ENCODE data around the gene KIFBP.
"Not testable (repeated sequence)": the region's sequence is repeated elsewhere in the genome, so short reads cannot be mapped to it uniquely, and the experiment has no call there.

The KIFBP gene

GRCh38 chr10:69005704-69006485, 17.3 kb downstream of the KIFBP start:
- no peak for DNase-seq

GRCh38 chr10:69007260-69007659, 18.7 kb downstream of the KIFBP start:
- no peak for DNase-seq

GRCh38 chr10:69009360-69009759, 20.8 kb downstream of the KIFBP start:
- DNase-seq = no peak

- no peak for DNase-seq
Observed at GRCh38 chr10:69010151-69010640, 21.6 kb downstream of the KIFBP start.

GRCh38 chr10:69012778-69013177, 24.2 kb downstream of the KIFBP start:
- not testable (repeated sequence) for DNase-seq

GRCh38 chr10:69014171-69014570, 25.6 kb downstream of the KIFBP start:
- DNase-seq = no peak

GRCh38 chr10:69018613-69019012, 30.0 kb downstream of the KIFBP start:
- no peak for DNase-seq

GRCh38 chr10:69022611-69023010, 34.0 kb downstream of the KIFBP start:
- DNase-seq = no peak

GRCh38 chr10:69025370-69025896, 36.8 kb downstream of the KIFBP start:
- DNase-seq = no peak

- no peak for DNase-seq
Observed at GRCh38 chr10:69033256-69033655, 44.7 kb downstream of the KIFBP start.

- no peak for DNase-seq
Observed at GRCh38 chr10:69037489-69037888, 48.9 kb downstream of the KIFBP start.

- not testable (repeated sequence) for DNase-seq
Observed at GRCh38 chr10:69040904-69041303, 52.3 kb downstream of the KIFBP start.

- DNase-seq = no peak
Observed at GRCh38 chr10:69042417-69042816, 53.8 kb downstream of the KIFBP start.

- no peak for DNase-seq
Observed at GRCh38 chr10:69042838-69043237, 54.2 kb downstream of the KIFBP start.

GRCh38 chr10:69043931-69044531, 55.4 kb downstream of the KIFBP start:
- DNase-seq = no peak

GRCh38 chr10:69044546-69044945, 55.9 kb downstream of the KIFBP start:
- DNase-seq = no peak

GRCh38 chr10:69045441-69046300, 57.1 kb downstream of the KIFBP start:
- DNase-seq = no peak

GRCh38 chr10:69047111-69047832, 58.7 kb downstream of the KIFBP start:
- no peak for DNase-seq

- no peak for DNase-seq
Observed at GRCh38 chr10:69048103-69048502, 59.5 kb downstream of the KIFBP start.

GRCh38 chr10:69049566-69049961, 61.0 kb downstream of the KIFBP start:
- no peak for DNase-seq

GRCh38 chr10:69051303-69051702, 62.7 kb downstream of the KIFBP start:
- no peak for DNase-seq

- DNase-seq = no peak
Observed at GRCh38 chr10:69051710-69052487, 63.3 kb downstream of the KIFBP start.
